Neutrophil (primary cell): ENCODE data around the gene RPP30.

Experiments used
- H3K27ac ChIP-seq: fragments of 200-600 bp; sonication (generic); 2 replicates; pipeline ENCODE4 v1.5.1; 2016; ENCODE audit warnings: mild to moderate bottlenecking, moderate library complexity
- H3K27me3 ChIP-seq: fragments of 200-600 bp; sonication (generic); 2 replicates; pipeline ENCODE4 v1.6.0; 2016; ENCODE audit warnings: mild to moderate bottlenecking
- H3K36me3 ChIP-seq: fragments of 200-600 bp; sonication (generic); 2 replicates; pipeline ENCODE4 v1.5.1; 2017
- H3K4me1 ChIP-seq, 2 experiments: fragments of 200-600 bp in 1 of 2; sonication (generic) in 1 of 2; 1 replicate in 1 of 2; 2 replicates in 1 of 2; pipeline versions ENCODE4 v1.5.1 to v1.6.1; 2013 to 2016; ENCODE audit warnings: low read depth in 1 of 2, low read length in 1 of 2, mild to moderate bottlenecking in 1 of 2, moderate library complexity in 1 of 2; ENCODE audit not compliant: control insufficient read depth in 1 of 2, insufficient read depth in 1 of 2
- H3K4me3 ChIP-seq, 2 experiments: fragments of 200-600 bp in 1 of 2; sonication (generic) in 1 of 2; 1 replicate in 1 of 2; 2 replicates in 1 of 2; pipeline ENCODE4 v1.5.1; 2013 to 2016; ENCODE audit warnings: low read depth in 1 of 2, low read length in 1 of 2, mild to moderate bottlenecking in 1 of 2, moderate library complexity in 1 of 2
- H3K9me3 ChIP-seq: fragments of 200-600 bp; sonication (generic); 2 replicates; pipeline ENCODE4 v1.5.1; 2016
- TF ChIP-seq, protein P1 (sequence below): fragments of 200-600 bp; sonication (generic); IDR thresholded peaks from 2 replicates; pipeline ENCODE4 v1.5.1; 2016; ENCODE audit warnings: antibody characterized with exemption

RPP30 gene

DNA sequence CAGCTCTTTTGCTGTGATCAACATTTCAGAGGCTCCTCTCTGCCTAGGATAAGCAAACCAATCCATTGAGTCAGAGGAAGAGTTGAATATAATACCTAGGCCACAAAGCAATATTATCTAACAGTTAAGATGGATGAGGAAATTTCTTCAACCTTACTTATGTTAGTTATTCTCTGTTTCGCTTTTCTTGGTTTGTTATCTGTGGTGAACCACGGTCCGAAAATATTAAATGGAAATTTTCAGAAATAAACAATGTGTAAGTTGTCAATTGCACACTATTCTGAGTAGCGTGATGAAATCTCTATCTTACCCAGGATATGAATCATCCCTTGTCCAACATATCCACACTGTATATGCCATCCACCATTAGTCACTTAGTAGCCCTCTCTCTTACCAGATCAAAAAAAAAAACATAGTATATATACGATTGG lies 12.4 kb upstream of the RPP30 start:
- Histone ChIP-seq H3K27me3 (peaks cover 100% of the 10 kb centered on the region), H3K9me3 (no peaks in the 10 kb centered on the region), H3K4me3 (no peak overlapping the region), H3K27ac (no peak overlapping the region), H3K4me1 (peaks cover 11% of the 10 kb centered on the region in 2 experiments), H3K36me3 (no peaks in the 10 kb centered on the region)
- TF ChIP-seq, protein P1, sequence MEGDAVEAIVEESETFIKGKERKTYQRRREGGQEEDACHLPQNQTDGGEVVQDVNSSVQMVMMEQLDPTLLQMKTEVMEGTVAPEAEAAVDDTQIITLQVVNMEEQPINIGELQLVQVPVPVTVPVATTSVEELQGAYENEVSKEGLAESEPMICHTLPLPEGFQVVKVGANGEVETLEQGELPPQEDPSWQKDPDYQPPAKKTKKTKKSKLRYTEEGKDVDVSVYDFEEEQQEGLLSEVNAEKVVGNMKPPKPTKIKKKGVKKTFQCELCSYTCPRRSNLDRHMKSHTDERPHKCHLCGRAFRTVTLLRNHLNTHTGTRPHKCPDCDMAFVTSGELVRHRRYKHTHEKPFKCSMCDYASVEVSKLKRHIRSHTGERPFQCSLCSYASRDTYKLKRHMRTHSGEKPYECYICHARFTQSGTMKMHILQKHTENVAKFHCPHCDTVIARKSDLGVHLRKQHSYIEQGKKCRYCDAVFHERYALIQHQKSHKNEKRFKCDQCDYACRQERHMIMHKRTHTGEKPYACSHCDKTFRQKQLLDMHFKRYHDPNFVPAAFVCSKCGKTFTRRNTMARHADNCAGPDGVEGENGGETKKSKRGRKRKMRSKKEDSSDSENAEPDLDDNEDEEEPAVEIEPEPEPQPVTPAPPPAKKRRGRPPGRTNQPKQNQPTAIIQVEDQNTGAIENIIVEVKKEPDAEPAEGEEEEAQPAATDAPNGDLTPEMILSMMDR, result no peak

DNA sequence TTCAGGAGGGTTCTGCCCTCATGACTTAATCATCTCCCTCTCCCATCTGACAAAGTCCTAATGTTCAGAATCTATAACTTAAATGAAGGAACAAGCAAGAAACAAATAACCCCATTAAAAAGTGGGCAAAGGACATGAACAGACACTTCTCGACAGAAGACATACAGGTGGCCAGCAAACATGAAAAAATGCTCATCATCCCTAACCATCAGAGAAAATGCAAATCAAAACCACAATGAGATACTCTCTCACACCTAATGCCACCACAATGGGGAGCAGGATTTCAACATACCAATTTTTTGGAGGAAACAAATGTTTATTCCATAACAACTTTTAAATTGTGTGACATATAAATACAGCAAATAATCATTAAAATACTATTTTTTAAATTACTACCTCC lies 11.0 kb upstream of the RPP30 start:
- no peaks in the 10 kb centered on the region for H3K9me3 ChIP-seq
- TF ChIP-seq, protein P1, result no peak
- no peak overlapping the region for H3K4me3 ChIP-seq
- H3K4me1 ChIP-seq, result peaks cover 11% of the 10 kb centered on the region in 2 experiments
- no peak overlapping the region for H3K27ac ChIP-seq
- no peaks in the 10 kb centered on the region for H3K36me3 ChIP-seq
- peaks cover 99% of the 10 kb centered on the region for H3K27me3 ChIP-seq

DNA sequence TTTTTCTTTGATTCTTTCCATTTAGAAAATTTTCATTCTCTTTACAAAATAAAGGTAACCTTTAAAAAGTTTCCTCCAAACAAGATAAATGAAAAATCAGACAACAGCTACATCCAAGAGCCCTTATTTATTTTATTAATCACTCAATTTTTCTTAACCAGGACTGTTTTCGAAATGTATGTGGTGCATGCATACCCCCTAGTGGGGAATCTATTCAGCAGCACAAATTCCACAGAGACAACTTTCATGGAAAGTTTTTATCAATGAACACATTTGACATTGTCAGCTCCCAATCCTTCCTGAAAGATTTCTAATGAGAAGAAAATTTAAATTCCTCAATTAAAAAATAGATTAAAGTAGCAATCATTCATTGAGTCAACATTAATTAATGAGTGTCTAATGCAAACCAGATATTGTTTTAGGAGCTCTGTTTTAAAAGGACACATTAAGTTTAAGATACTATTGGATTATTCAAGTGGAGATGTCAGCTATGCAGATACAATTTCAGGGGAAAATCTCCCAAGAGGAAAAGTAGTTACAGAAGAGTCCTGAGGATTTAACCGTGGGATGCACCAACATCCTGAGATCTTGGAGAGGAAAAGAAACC lies 8.8 kb upstream of the RPP30 start:
- H3K9me3 ChIP-seq, result no peaks in the 10 kb centered on the region
- no peak overlapping the region for H3K4me3 ChIP-seq
- TF ChIP-seq, protein P1, result no peak
- H3K4me1 ChIP-seq, result no peaks in the 10 kb centered on the region
- H3K27ac ChIP-seq, result no peak overlapping the region
- peaks cover 99% of the 10 kb centered on the region for H3K27me3 ChIP-seq
- no peaks in the 10 kb centered on the region for H3K36me3 ChIP-seq

DNA sequence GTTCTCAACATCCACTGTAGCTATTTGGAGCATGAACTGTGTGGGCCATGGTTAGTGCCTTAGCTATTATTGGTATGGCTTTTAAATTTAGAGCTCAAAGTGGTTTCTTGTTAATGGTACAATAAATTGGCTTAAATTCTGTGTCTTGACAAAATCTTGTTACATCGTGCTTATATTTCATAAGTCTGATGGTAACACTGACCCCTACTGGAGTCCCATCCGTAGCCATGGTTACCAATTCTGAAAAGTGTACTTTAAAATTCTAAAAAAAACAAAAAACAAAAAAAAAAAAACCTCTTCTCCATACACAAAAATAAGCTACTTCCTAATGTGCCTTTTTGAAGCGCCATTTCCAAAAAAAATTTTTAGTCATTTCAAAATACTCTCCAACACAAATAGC lies 6.4 kb upstream of the RPP30 start:
- H3K27ac ChIP-seq, result no peak overlapping the region
- no peaks in the 10 kb centered on the region for H3K4me1 ChIP-seq
- TF ChIP-seq, protein P1, result no peak
- H3K27me3 ChIP-seq, result peaks cover 99% of the 10 kb centered on the region
- H3K4me3 ChIP-seq, result no peak overlapping the region
- H3K9me3 ChIP-seq, result no peaks in the 10 kb centered on the region
- H3K36me3 ChIP-seq, result no peaks in the 10 kb centered on the region

DNA sequence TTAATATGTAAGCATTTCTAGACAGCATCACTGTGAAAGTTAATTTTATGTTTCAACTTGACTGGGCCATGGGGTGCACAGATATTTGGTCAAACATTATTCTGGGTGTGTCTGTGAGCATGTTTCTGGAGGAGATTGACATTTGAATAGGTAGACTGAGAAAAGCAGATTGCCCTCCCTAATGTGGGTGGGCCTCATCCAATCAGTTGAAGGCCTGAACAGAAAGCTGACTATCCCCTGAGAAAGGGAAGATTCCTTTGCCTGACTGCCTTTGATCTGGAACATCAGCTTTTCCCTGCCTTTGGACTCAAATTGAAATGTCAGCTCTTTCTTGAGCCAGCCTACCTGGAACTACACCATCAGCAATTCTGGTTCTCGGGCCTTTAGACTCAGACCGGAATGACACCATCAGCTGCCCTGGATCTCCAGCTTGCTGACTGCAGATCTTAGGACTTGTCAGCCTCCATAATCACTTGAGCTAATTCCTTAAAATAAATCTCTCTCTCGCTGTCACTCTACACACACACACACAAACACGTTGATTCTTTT lies 5.7 kb upstream of the RPP30 start:
- H3K4me3 ChIP-seq, result no peak overlapping the region
- H3K4me1 ChIP-seq, result peaks cover 2 to 3% of the 10 kb centered on the region in 2 experiments
- peaks cover 99% of the 10 kb centered on the region for H3K27me3 ChIP-seq
- H3K27ac ChIP-seq, result no peak overlapping the region
- H3K36me3 ChIP-seq, result no peaks in the 10 kb centered on the region
- TF ChIP-seq, protein P1, result no peak
- no peaks in the 10 kb centered on the region for H3K9me3 ChIP-seq
